Stimulated activated CD8-positive, alpha-beta memory T cell treated with anti-CD3 and anti-CD28 coated beads, Interleukin-4, amount 100 ng/mL, for 4 hours (primary cell): ENCODE data around the gene PDCD6IP.
"Not testable (repeated sequence)": the region's sequence is repeated elsewhere in the genome, so short reads cannot be mapped to it uniquely, and the experiment has no call there.

Experiments
- DNase-seq, 2 donors: peaks; one replicate each; pipeline ENCODE4 v3.0.0-alpha.2; 2020; ENCODE audit warnings: low read depth in 2 of 2, low spot score in 1 of 2

PDCD6IP gene

GRCh38 chr3:33792167-33792892, 6.1 kb upstream of the PDCD6IP start:
- no peak for DNase-seq

- DNase-seq, result no peak
These were observed 3.3 kb upstream of the PDCD6IP start for GRCh38 chr3:33795131-33795530.

DNA sequence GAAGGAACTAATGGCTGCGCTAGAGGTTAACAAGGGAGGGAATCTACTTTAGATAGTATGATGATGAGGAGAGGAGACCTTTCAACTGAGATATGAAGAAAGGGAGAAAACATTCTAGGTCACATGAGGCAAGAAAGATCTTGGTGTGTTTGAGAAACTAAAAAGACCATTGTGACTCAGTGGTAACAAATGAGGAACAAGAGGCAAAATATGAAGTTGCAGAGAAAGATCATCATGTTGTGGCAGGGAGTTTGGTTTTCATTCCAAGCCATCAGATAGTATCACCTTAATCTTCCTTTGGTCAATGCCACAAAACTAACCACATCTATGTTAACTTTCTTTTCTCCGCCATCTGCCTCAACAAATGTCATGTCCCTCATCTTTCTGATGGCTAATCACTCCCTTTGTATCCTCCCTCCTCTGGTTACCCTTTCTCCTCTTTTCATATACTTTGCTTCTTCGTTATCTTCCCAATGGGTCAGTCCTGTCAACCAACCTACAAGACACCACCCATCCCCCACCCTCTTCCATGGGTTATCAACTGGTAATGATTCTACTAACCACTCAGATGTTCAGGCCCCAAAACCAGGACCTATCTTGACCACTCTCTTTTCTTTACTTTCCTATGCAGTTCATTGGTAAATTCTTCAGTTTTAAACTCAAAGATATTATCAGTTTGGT, 2.4 kb upstream of the PDCD6IP start:
- no peak for DNase-seq

- no peak for DNase-seq
These were observed 365 bp upstream of the PDCD6IP start for GRCh38 chr3:33798113-33798417.

GRCh38 chr3:33799202-33799551, 747 bp downstream of the PDCD6IP start:
- no peak for DNase-seq

- no peak for DNase-seq
These were observed 4.8 kb downstream of the PDCD6IP start for GRCh38 chr3:33803252-33803651.

- no peak for DNase-seq
These were observed 5.6 kb downstream of the PDCD6IP start for GRCh38 chr3:33803894-33804526.

- DNase-seq, result no peak
These were observed 8.8 kb downstream of the PDCD6IP start for GRCh38 chr3:33807191-33807590.

- no peak for DNase-seq
These were observed 10.1 kb downstream of the PDCD6IP start for GRCh38 chr3:33808559-33808958.

DNA sequence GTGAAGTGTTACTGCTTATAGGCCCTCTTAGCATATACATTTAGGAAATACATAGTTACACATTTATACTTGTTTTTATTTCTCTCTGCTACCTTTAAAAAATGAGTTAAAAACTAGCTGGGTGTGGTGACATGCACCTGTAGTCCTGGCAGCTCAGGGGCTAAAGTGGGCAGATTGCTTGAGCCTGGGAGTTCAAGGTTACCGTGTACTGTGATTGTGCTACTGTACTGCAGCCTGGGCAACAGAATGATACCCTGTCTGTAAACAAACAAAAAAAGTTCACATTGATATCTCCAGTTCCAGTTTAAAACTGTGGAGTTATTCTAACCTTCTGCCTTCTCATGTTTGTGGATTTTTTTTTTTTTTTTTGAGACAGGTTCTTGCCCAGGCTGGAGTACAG, 12.1 kb downstream of the PDCD6IP start:
- DNase-seq, result no peak

GRCh38 chr3:33821989-33822388, 23.6 kb downstream of the PDCD6IP start:
- no peak for DNase-seq

DNA sequence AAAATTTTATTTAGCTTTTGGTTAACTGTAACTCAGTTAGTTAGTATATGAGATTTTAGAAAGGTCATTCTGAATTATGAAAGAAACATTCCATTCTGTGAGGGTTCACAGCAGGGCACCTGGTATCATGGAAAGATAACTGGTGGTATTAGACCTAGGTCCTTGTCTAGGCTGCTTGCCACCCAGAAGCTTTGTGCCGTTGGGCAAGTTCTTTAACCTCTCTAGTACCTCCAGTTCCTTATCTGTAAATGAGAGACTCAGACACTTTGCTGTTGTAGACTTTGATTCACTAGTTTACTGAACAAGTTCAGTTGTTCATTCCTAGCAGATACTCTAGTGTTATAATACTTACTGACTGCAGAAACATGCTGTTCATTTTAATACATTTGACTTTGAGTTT, 25.4 kb downstream of the PDCD6IP start:
- DNase-seq, result no peak

DNA sequence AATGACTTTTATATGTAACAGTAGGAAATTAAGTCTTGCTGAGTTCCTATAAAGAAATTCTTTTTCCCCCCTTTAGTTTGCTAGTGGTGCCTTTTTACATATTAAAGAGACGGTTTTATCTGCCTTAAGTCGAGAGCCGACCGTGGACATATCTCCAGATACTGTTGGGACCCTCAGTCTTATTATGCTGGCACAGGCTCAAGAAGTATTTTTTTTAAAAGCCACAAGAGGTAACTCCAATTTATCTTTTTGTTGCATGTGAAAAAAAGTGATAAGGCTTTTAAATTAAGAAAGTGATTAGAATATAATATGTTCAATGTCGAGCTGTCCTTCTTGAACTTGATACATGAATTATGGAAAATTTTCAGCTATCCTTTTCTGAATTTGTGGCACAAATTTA, 26.7 kb downstream of the PDCD6IP start:
- DNase-seq, result no peak

GRCh38 chr3:33826206-33826605, 27.8 kb downstream of the PDCD6IP start:
- no peak for DNase-seq

DNA sequence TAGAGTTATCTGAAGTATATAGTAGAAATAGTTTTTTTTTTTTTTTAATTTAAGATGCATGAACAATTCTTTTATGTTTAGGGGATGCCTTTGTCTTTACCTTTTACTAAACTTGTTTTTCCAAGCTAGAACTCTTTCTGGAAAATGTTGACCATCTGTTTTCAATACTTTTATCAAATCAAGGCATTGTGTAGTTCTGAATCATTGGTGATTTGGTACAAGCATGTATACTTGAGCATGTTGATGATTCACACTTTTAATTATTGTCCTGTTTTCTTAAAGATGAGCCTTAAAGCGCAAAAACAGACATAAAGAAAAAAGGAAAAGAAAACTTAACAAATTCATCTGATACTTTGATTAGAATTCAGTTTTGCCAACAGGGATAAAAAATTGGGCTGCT, 28.3 kb downstream of the PDCD6IP start:
- no peak for DNase-seq

- DNase-seq, result no peak
These were observed 31.3 kb downstream of the PDCD6IP start for GRCh38 chr3:33829720-33830119.

DNA sequence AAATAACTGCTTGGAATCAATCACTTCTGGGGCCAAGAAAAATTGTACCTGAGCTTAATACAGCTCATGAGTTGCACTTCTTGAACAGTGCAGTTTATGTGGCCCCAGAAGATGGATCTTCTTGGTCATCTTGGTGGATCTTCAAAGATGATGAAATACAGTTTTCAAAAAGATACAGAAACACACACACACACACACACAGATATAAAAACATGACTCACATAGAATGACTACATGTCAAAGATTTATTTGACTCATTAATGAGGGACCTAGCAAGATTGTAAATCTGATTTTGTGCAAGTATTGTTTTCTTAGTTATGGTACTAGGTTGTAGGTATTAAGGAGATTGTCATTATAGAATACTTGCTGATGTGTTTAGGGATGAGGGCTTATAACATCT, 32.6 kb downstream of the PDCD6IP start:
- DNase-seq, result no peak

DNA sequence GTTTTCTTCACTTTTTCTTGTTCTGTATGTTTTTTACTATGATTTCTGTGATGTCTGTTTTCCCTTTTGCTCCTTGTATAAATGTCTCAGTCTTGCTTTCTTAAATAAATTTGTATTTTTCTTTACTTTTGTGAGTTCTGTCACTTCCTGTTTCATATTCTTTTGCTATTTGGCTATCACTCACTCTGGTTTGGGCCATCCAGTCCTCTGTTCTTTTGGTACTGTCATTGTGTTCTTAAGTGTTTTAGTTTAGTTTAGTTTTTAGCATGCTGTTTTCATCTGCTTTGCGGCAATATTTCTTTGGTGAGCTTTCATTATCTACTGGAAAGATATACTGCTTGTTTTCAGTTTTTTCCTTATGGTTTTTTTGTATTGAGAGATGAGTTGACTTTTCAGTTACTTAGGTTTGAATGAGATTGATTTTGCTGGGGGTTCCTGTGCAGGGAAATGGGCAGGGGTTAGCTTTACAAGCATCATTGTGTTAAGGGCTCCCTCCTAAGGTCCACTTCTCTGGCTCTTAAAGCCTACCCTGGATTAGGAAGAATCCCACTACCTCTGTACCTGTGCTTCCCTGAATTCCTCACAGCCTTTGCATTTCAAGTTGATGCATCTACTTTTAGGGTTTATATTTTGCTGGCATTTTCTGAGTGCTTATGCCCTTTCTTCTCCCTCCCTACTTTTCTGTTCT, 35.1 kb downstream of the PDCD6IP start:
- DNase-seq, result no peak

DNA sequence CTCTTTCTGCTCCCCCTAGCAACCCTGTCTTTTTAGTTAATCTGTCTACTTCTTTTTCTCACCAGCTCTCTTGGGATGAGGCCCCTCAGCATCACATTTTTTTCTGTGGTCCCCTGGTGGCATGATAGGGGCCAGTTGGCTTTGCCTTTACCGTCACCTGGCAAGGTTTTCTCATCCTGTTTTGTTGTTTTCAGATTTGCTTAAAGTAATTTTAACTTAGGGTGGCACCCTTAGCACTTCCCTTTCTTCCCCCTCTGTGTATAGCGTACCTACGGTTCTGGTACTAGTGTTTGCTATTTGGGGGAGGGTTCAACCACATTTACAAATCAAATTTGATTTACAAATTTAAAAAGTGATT, 35.6 kb downstream of the PDCD6IP start:
- DNase-seq, result no peak

- not testable (repeated sequence) for DNase-seq
These were observed 38.8 kb downstream of the PDCD6IP start for GRCh38 chr3:33837182-33837581.

DNA sequence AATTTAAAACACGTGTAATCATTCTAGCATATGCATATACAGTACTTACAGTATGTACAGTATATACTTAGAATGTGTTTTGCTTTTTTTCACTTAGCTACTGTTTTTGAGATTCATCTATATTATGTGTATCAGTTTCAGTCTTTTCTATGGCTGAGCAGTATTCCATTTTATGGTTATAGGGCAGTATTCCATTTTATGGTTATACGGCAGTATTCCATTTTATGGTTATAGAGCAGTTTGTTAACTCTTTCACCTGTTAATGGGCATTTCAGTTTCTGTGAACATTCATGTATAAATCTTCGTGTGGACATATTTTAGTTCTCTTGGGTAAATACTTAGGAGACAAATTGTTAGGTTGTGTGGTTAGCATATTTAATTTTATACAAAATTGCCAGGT, 40.9 kb downstream of the PDCD6IP start:
- DNase-seq, result no peak

DNA sequence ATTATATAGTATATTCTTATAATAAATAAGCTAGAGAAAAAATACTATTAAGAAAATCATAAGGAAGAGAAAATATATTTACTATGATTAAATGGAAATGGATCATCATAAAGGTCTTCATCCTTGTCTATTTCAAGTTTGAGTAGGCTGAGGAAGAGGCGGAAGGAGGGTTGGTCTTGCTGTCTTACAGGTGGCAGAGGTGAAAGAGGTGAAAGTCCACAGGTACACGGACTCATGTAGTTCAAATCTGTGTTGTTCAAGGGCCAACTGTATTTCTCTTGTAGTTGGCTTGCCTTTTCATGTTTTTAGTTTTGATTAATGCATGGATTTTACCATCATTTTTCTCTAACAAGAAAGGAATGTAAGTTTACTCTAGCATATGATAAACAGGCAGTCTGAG, 41.7 kb downstream of the PDCD6IP start:
- no peak for DNase-seq
